ENCODE data around the gene PTTG1IP2. TPM values are rescaled to one million over a fixed set of nuclear protein-coding genes. Genes with fewer than 3 reads are reported as not detected.

Gene PTTG1IP2
- total RNA-seq, 1 experiment from 2014 or later, result not detected

DNA sequence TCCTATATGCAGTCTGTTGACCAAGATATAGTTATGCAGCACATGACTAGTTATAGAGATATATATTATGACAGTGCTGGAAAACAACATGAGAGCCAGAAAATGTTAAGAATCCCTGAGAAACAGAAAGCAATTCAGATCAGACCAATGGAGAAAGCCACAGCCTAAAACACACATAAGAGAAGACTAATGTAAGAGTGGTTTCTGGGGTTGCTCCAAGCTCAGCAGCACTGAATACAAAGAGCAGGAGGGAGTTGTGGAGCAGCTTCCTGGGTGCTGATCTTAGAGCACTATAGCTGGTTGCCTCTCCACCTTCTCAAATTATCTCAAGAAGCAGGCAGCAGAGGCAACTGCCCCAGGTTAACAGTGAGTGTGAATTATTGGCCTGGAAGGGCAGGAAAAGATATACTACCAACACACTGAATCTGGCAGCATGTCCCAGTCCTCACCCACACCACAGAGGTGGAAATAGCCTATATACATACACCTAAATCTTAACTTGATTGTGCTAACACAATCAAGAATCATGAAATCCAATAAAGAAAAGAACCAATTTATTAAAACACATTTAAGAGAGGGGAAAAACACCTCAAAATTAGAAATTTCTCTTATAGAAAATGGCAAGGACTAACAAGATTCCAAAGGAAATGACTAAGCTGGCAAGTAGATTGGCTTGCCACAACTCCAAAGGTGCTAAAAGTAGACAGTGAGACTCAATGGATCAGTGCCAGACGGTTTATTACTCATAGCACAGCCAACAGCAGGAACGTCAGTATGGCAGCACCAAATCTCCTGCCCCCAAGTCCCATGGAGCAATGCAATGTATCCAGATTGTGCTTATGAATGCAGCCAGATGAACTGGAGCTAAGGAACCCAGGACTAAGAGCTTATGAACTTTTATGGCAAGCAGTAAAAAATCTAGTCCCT is 5.1 kb downstream of the PTTG1IP2 start:
- peak; percentile 94 for DNase-seq (ENCODE audit: low read depth)

DNA sequence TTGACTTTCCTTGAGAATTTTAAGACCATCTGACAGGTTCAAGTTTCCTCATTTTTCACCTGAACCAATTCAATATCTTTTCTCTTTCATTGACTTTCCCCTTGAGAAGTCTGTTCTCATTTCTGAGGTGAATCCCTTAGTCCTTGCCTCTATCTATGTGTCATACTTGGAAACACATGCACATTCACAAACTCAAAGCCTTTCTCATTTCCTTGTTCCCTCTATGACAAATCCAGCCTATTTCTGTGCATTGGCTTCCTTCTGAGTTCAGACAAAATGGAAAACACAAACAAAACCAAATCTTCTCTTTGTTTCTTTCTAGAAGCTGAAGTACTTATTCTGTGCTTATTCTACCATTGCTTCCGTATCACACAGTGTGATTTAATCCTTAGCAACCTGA is 13.8 kb downstream of the PTTG1IP2 start:
- DNase-seq (ENCODE audit: low read depth), result no peak

DNA sequence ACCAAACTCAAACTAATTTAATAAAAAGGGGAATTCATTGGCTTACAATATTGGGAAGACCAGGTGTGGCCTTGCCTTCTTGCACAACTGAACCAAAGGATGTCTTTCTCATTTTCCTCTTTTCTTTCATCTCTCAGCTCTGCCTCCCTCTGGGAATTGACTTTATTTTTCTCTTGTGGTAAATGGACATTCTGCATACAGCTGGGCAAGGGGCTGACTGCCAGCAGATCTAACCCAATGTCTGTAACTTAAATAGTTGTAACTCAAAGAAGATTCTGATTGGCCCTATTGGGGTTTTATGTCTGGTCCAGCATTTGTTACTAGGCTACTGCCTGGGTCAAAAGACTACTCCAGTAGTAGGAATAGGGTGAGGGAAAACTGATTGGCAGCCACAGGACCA is 15.3 kb downstream of the PTTG1IP2 start:
- DNase-seq (ENCODE audit: low read depth), result no peak

DNA sequence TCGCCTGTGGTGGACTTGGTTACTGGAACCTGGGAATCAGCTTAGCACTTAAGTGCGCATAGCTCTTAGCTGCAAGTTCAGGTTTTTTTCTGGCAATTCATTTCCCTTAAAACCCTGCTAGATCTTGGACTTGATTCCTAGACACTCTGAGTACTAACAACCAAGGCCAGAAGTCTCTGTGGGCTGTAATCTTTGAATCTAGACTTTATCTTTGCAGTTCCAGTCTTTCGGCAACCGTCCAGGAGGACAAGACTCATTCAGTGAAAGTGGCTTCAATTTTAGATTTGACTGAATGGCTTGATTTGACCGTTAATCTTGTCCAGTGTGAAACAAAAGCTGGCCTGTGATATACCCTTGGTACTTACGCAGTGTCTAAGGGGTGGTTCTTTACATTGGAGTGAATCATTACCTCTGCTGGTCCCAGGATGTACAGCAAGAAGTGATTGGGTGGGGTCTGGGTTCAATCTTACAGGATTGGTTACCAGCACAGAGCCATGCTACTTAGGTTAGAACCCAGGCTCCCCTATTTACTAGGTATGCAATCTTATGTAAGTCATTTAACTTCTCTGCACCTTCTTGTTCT is 16.4 kb downstream of the PTTG1IP2 start:
- peak; percentile 18 for DNase-seq (ENCODE audit: low read depth)

DNA sequence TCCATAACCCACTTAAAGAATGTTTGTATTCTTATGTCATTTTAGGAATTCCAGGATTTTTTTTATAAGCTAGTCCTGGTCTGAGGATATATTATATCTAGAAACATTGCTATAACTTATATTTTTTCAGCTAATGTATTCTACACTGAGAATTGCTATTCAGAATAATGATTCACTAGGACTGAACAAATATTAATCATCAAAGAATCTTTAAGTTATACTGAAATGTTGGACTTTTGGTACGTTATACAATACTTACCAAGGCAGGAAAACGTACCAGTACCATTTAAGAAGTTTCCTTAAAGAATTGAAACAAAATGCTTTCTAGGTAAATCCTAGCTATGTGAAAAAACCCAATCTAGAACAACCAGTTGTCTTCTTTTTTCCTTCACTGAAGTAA is 18.4 kb downstream of the PTTG1IP2 start:
- DNase-seq (ENCODE audit: low read depth), result no peak

DNA sequence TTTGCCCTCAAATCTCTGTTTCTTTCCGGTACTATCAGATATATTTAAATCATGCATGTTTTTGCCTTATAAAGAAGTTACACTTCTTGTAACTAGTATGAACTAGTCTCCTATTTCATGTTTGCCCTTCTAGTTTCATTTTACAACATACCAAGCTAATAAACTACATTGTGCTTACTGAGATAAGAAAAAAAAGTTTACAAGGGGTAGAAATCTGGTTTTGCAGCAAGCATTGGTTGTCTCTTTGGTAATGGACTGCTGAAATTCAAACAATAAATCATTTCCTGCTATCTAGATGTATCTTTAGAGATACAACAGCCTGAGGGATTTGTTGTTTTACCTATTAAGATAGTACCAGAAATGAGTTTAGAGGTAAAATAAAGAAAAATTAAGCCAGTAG is 18.8 kb downstream of the PTTG1IP2 start:
- DNase-seq (ENCODE audit: low read depth), result no peak

DNA sequence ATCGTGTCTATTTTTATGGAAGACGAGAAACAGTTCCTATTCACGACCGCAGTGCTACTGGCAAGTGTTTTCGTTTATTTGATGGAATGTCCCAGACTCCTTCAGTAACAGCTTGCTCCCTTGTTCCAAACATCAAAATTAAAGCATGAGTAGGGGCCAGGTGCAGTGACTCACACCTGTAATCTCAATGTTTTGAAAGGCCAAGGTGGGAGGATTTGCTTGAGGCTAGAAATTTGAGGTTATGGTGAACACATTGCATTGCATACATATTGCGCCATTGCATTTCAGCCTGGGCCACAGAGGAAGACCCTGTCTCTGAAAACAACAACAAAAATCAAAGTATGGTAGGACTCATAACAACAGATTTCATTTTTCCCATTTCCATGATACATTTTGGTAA is 22.8 kb downstream of the PTTG1IP2 start:
- no peak for DNase-seq (ENCODE audit: low read depth)

DNA sequence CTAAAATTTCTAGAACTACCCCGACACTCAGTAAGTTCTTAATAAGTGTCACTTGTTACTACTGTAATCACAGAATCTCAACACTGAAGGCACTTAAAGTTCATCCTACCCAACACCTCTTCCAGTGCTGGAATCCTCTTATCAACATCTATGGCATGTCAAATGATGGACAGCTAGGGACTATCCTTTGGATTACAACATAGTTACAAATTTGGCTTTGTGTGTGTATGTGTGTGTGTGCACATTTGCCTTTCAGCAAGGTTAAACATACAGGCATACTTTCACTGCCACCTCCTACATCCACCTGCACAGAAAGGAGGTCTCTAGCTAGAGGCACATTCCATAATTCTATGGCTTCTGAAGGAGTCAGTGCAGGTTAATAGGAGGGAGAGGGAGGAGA is 25.8 kb downstream of the PTTG1IP2 start:
- no peak for DNase-seq (ENCODE audit: low read depth)

DNA sequence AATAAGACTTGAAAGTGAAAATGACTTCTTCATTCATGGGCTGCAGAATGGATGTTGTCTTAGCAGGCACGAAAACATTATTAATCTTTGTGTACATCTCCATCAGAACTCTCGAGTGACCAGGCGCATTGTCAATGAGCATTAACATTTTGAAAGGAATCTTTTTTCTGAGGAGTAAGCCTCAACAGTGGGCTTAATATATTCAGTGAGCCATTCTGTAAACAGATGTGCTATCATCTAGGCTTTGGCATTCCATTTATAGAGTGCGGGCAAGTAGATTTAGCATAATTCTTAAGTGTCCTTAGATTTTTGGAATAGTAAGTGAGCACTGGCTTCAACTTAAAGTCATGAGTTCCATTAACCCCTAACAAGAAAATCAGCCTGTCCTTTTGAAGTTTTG is 33.1 kb downstream of the PTTG1IP2 start:
- peak; percentile 25 for DNase-seq (ENCODE audit: low read depth)

DNA sequence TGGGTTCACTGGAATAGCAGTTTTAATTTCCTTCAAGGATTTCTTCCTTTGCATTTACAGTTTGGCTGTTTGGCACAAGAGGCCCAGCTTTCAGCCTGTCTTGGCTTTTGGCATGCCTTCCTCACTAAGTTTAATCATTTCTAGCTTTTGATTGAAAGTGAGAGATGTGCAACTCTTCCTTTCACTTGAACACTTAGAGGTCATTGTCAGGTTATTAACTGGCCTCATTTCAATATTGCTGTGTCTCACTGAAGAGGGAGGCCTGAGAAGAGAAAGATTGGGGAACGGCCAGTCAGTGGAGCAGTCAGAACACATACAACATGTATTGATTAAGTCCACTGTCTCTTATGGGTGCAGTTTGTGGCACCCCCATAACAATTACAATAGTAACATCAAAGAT is 33.9 kb downstream of the PTTG1IP2 start:
- DNase-seq (ENCODE audit: low read depth), result no peak

DNA sequence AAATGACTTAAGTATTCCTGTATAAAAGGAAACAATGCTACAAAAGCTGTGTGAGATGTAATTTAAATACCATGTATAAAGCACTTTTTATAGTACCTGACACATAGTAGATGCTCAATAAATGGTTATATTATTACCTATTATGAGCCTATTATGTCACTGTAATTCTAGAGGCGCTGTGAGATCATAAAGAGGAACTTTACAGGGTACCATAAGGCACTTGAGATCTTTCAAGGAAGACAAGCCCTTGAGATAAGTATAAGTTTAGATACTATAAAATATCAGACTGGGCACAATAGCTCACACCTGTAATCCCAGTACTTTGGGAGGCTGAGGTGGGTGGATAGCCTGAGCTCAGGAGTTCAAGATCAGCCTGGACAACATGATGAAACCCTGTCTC is 38.3 kb downstream of the PTTG1IP2 start:
- DNase-seq (ENCODE audit: low read depth), result no peak

DNA sequence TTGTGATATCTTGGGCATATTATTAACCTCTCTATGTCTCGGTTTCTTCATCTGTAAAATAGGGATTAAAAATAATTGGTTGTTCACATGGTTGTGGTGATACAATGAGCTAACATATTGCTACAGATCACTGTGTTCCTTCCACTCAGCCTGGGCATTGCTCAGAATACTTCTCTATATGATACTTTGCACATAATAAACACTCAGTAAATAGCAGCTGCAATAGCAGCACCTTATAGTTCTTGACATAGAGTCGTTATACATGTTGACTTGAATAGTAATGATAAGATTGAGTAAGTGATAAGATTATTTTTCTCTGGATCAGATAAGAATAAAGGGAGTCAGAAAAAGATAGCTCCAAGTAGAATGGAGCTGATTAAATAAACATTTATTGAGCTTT is 42.3 kb downstream of the PTTG1IP2 start:
- no peak for DNase-seq (ENCODE audit: low read depth)

DNA sequence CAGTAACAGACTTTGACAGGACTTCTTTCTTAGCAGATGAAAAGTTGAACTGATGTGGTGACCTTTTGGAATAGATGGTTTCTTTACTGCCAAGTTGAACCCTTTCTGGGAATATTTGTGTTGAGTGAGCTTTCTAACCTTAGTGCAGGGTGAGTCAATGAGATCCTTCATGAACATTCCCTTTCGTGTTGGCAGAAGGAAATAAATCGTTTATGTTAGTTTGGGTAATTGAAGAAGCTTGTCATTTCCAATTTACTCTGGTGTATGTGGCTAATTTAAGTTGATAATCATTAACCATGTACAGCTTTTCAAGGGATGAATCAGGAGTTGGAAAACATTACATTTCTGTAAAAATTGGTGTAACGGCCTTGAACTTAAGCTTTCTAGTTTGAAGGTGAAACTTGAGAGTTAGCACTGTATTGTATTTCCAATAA is 43.4 kb downstream of the PTTG1IP2 start:
- peak; percentile 16 for DNase-seq (ENCODE audit: low read depth)

DNA sequence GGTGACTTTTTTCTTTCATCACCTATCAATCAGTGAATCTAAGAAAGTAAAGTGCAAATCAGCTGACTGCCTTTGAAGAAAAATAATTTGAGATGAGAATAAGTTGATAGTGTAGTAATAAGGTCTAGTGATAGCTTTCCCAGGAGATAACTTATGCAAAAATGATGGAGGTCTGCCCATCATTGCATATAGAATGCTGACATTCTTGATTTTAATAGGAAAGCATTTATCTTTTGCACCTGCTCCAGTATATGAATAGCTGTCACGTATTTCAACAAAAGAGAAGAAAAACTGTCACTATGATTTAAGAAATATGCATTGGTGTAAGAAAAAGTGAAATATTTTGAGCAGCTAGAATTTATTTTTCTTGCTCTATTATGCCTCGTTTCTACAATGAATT is 46.8 kb downstream of the PTTG1IP2 start:
- no peak for DNase-seq (ENCODE audit: low read depth)

DNA sequence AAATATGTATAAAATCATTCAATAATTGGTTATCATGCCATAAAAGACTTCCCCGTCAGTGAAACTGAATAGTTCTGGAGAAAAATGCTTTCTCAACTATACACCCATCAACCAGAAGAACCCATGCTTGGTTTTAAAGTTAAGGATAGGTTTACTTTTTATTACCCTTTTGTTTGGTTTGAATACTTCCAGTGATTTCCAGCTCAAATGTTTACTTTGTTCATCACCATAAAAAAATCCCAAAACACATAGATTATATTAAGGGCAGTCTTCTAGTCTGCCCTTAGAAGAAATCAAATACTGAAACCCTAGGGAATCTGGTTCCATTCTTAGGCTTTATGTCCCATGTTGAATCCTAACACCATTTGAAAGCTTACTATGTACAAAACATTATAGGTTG is 49.2 kb downstream of the PTTG1IP2 start:
- DNase-seq (ENCODE audit: low read depth), result no peak

DNA sequence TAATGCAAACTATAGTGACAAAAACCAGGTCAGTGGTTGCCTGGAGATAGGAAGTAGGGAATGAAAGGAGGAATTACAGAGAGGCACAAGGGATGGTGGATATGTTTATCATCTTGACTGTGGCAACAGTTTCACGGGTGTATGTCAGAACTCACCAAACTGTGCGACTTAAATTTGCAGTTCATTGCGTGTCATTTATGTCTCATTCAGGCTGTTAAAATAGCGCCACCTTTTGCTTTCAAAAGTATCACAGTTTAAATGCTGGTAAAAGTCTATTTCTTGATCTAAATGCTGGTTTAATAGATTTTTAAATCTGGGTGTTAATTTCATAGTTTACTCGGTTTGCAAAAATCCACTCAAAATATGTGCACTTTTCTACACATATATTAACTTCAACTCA is 51.0 kb downstream of the PTTG1IP2 start:
- DNase-seq (ENCODE audit: low read depth), result no peak

DNA sequence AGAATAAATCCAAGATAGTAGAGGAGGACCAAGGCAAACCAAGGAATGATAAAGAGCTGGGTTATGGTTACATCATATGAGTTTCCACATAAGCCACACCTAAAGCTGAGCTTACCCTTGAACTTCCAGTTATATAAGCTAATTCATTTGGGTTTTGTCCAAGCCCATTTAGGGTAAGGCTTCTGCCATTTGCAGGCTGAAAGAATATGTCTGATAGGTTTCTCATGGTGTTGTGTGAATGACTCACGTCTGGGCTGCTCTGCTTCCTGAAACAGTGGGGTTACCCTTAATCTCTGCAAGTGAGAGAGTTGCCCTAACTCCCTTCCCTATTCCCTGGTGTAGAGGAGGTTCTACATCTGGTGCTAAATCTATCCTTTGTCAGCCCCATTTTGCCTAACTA is 60.8 kb downstream of the PTTG1IP2 start:
- peak; percentile 24 for DNase-seq (ENCODE audit: low read depth)

DNA sequence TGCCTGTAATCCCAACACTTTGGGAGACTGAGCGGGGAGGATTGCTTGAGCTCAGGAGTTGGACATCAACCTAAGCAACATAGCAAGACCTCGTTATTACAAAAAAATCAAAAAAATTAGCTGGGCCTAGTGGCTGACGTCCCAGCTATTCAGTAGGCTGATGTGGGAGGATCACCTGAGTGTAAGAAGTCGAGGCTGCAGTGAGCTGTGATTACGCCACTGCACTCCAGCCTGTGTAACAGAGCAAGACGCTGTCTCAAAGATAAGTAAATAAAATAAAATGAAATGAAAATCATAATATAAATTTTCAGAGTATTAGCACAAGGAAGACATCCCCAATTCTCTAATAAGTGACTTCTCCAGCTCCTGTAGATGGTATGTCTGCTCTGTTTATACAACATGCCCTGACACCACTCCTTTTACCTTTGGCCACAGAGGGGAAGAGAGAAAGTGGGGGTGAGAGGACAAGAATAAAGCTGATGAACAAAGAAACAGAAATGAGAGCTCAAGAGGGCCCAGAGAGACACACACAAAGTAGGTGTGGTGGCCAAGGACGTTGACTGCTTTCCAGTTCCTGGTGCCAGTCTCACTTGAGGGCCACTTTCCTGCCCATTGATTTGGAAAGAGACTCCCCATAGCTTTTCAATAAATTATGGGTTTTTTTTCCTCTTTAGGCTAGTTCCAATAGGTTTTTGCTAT is 62.9 kb downstream of the PTTG1IP2 start:
- no peak for DNase-seq (ENCODE audit: low read depth)

DNA sequence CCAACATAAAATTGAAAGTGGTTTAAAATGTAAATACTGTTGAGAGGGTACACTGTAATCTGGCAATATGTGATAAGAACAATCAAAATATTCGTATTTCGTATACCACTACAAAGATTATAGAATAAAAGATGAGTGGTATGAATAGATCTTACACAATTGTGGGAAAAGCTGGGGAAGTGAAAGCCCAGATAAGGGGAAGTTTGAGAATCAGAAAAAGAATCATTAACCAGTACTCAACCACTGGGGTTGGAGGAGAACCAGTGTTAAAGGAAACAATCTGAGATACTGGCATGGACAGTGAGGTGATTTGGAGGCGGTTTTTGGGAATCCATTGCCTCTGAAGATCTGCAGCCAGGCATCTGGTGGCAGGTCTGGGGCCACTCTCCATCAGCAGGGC is 67.0 kb downstream of the PTTG1IP2 start:
- no peak for DNase-seq (ENCODE audit: low read depth)

DNA sequence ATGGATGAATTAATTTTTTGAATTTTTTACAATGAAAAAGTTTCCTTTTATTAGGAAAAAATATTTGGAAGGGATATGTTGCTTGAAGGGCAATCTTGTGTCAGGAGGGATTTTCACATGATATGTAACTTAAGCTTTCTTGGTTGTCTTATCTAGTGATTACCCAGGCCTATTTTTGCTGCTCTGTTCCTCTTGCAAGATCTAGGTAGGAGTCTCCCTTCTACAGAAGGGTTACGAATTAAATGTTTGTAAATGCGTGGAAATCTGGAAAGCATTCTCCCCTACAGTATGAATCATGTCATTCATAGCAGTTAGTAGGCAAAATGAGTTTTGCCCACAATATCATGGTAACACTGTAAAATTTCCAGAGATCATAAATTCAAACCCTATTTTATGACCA is 69.0 kb downstream of the PTTG1IP2 start:
- DNase-seq (ENCODE audit: low read depth), result no peak

DNA sequence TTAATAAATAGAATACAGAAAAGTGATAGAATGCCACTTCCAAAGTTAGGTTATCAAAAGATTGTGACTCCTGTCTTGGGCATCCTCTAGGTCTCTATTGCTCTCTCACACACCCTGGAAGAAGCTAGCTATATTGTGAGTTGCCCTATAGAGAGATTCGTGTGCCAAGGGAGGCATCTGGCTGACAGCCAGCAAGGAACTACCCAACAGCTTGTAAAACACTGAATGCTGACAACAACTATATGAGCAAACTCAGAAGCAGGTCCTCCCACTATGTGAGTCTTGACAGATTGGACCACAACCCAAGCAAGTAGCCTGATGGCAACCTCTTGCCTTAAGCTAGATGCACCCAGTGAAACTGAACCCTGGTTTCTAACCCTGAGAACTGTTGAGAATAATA is 71.0 kb downstream of the PTTG1IP2 start:
- no peak for DNase-seq (ENCODE audit: low read depth)

DNA sequence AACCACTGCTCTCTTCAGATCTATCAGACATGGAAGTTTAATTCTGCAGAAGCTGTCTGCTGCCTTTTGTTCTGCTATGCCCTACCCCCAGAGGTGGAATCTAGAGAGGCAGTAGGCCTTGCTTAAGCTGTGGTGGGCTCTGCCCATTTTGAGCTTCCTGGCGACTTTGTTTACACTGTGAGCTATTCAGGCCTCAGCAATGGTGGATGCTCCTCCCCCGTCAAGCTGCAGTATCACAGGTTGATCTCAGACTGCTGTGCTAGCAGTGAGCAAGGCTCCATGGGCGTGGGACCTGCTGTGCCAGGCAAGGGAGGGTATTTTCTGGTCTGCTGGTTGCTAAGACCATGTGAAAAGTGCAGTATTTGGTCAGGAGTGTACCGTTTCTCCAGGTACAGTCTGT is 81.6 kb downstream of the PTTG1IP2 start:
- no peak for DNase-seq (ENCODE audit: low read depth)

DNA sequence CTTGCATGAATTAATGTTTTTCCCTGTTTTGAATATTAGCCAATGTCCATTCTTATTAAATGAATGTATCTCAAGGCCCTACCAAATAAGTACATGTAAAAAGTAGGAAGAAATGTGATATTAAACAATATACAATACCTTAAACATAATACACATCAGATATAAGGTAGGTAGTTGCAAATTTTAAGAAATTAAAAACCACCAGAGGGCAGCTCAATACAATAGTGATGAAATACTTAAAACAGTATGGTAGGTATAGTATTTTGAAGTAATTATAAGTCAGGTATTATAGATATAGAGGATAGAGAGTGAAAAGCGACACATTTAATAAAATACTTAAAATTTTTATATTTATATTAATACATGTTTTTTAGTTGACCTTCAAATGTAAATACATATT is 83.1 kb downstream of the PTTG1IP2 start:
- DNase-seq (ENCODE audit: low read depth), result no peak

Data from RPMI7951 (cell line).